Neural cell (in vitro differentiated cells): ENCODE measurements around the gene NRIP3.

Experiments
- EP300 ChIP-seq: fragments of 450-650 bp; conservative IDR thresholded peaks from 2 replicates; pipeline ENCODE4 v1.6.1; 2014; ENCODE audit warnings: antibody characterized with exemption, mild to moderate bottlenecking, moderate library complexity; ENCODE audit not compliant: poor library complexity, severe bottlenecking
- EZH2 ChIP-seq: fragments of 200-600, 300-800 bp; shearing (Covaris generic), sonication (generic); IDR thresholded peaks from 2 replicates; pipeline ENCODE4 v1.6.1; 2014; ENCODE audit warnings: antibody characterized with exemption, low read length, borderline replicate concordance, mild to moderate bottlenecking; ENCODE audit not compliant: insufficient read depth, poor library complexity, severe bottlenecking
- POLR2AphosphoS5 ChIP-seq: IDR thresholded peaks from 2 replicates; pipeline ENCODE4 v1.6.1; 2012
- RAD21 ChIP-seq: fragments of 450-650 bp; conservative IDR thresholded peaks from 2 replicates; pipeline ENCODE4 v1.6.1; 2014; ENCODE audit warnings: antibody characterized with exemption, mild to moderate bottlenecking, moderate library complexity
- TF ChIP-seq, protein P1 (sequence below): fragments of 450-650 bp; IDR thresholded peaks from 2 replicates; pipeline ENCODE4 v1.5.1; 2014; ENCODE audit warnings: antibody characterized with exemption, mild to moderate bottlenecking, moderate library complexity; ENCODE audit not compliant: poor library complexity, severe bottlenecking

GRCh38 chr11:8948886-8949285 lies 54.9 kb downstream of the NRIP3 start:
- TF ChIP-seq, protein P1, sequence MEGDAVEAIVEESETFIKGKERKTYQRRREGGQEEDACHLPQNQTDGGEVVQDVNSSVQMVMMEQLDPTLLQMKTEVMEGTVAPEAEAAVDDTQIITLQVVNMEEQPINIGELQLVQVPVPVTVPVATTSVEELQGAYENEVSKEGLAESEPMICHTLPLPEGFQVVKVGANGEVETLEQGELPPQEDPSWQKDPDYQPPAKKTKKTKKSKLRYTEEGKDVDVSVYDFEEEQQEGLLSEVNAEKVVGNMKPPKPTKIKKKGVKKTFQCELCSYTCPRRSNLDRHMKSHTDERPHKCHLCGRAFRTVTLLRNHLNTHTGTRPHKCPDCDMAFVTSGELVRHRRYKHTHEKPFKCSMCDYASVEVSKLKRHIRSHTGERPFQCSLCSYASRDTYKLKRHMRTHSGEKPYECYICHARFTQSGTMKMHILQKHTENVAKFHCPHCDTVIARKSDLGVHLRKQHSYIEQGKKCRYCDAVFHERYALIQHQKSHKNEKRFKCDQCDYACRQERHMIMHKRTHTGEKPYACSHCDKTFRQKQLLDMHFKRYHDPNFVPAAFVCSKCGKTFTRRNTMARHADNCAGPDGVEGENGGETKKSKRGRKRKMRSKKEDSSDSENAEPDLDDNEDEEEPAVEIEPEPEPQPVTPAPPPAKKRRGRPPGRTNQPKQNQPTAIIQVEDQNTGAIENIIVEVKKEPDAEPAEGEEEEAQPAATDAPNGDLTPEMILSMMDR = no peak
- TF ChIP-seq POLR2AphosphoS5 (no peak), EZH2 (no peak), EP300 (no peak), RAD21 (no peak)
